Upper lobe of left lung (tissue), 6 donors: Measurements from ENCODE around the gene ATP2B2. TPM values are rescaled to one million over a fixed set of nuclear protein-coding genes. Genes with fewer than 3 reads are reported as not detected.

Experiments
- ATAC-seq, 2 donors: fragments of 200-7000 bp; cut with Tn5 transposase; one replicate each; pipeline ENCODE4 v1.9.1; 2022; ENCODE audit warnings: mild to moderate bottlenecking in 2 of 2, moderate library complexity in 2 of 2; ENCODE audit not compliant: low FRiP score in 2 of 2
- DNase-seq, 2 donors: peaks; one replicate each; pipeline ENCODE4 v3.0.0-alpha.2; 2019 to 2020
- H3K27ac ChIP-seq, 4 donors: fragments of 200-600 bp; sonication (generic); one replicate each; pipeline ENCODE4 v1.5.1; 2016 to 2019
- H3K27me3 ChIP-seq, 4 donors: fragments of 200-600 bp; sonication (generic); one replicate each; pipeline ENCODE4 v1.5.1; 2017 to 2019
- H3K36me3 ChIP-seq, 4 donors: fragments of 200-600 bp; sonication (generic); one replicate each; pipeline ENCODE4 v1.5.1; 2016 to 2019
- H3K4me1 ChIP-seq, 4 donors: fragments of 200-600 bp; sonication (generic); one replicate each; pipeline ENCODE4 v1.5.1; 2018 to 2019
- H3K4me3 ChIP-seq, 4 donors: fragments of 200-600 bp; sonication (generic); one replicate each; pipeline ENCODE4 v1.5.1; 2017 to 2019; ENCODE audit warnings: mild to moderate bottlenecking in 2 of 4, moderate library complexity in 1 of 4
- H3K9me3 ChIP-seq, 4 donors: fragments of 200-600 bp; sonication (generic); one replicate each; pipeline ENCODE4 v1.5.1; 2018 to 2019
- EP300 ChIP-seq, 4 donors: sonication (generic); formaldehyde crosslinking; IDR thresholded peaks; one replicate each; pipeline ENCODE4 v1.5.1; 2017; ENCODE audit warnings: antibody characterized with exemption in 4 of 4, control low read depth in 2 of 4
- POLR2A ChIP-seq, 4 donors: fragments of 450-650 bp; IDR thresholded peaks; one replicate each; pipeline ENCODE4 v1.5.1; 2016 to 2017; ENCODE audit warnings: antibody characterized with exemption in 4 of 4, mild to moderate bottlenecking in 2 of 4
- POLR2AphosphoS5 ChIP-seq, 2 donors: sonication (generic); formaldehyde crosslinking; IDR thresholded peaks; one replicate each; pipeline ENCODE4 v1.5.1; 2017; ENCODE audit warnings: antibody characterized with exemption in 2 of 2
- WGBS, 2 donors: methylation state at CpG; one replicate each; pipeline ENCODE4 v1.1.5; 2017 to 2018; 5-methylcytosine and 5-hydroxymethylcytosine counted together
- total RNA-seq, 6 donors: library from RNA; depleted of rRNA in 4 of 6; stranded (reverse); fragments of >200 nt in 4 of 6; gene quantifications; one replicate each; pipeline versions ENCODE4 v1.1.0 to v1.2.1, GENCODE V29; 2016 to 2021
- TF ChIP-seq, protein P1 (sequence below), 6 experiments: fragments of 450-650 bp in 4 of 6; fragments of 200-600 bp in 2 of 6; sonication (generic) in 2 of 6; IDR thresholded peaks; one replicate each; pipeline ENCODE4 v1.5.1; 2016 to 2019; ENCODE audit warnings: antibody characterized with exemption in 6 of 6
- donor health status: DM: no; HTN: no; CAD: no; lungs with moderate emphysema.
- donor health status: DM: no; HTN: yes; CAD: no; lungs with severe emphysema.

ATP2B2 gene
- total RNA-seq, 6 donors from 2014 or later: 0.13 to 0.30 TPM; not detected in 4

DNA sequence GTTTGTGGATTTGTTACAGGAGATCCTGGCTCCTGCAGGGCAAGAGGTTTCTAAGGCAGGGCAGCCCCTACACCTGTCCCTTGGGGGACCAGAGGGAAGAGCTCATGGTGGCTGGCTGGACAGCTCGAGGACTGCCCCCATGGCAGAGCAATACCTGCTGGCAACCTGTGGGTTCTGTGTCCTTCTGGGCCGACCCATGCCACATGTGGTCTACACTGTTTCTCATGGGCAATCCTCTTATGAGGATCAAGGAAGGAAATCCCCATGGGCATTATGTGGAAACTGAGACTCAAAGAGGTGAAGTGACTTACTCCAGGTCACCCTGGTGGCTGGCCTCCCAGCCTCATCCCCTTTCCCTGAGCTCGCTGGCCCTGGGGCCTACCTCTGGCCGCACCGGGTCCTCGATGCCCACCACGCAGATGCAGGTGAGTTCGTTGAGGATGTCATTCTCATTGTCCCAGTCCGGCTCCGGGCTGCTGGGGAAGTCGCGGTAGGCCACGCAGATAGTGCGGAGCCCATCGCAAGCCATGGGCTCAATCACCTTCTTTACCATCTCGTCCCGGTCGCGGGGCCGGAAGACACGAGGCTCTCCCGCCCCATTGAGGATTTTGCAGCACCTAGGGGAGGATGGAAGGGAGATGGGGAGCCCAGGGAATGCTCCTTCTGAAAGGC, 146.9 kb downstream of the ATP2B2 start:
- no peak for ATAC-seq
- H3K4me3 ChIP-seq: no peak overlapping the region
- no peaks in the 10 kb centered on the region for H3K36me3 ChIP-seq
- H3K27ac ChIP-seq: no peak overlapping the region
- DNase-seq: peak in 1 of 2 donors; percentile 67
- peaks cover 0 to 8% (median 4%) of the 10 kb centered on the region in 4 donors for H3K4me1 ChIP-seq
- H3K9me3 ChIP-seq: peaks cover 0 to 3% (median 0%) of the 10 kb centered on the region in 4 donors
- TF ChIP-seq, protein P1, sequence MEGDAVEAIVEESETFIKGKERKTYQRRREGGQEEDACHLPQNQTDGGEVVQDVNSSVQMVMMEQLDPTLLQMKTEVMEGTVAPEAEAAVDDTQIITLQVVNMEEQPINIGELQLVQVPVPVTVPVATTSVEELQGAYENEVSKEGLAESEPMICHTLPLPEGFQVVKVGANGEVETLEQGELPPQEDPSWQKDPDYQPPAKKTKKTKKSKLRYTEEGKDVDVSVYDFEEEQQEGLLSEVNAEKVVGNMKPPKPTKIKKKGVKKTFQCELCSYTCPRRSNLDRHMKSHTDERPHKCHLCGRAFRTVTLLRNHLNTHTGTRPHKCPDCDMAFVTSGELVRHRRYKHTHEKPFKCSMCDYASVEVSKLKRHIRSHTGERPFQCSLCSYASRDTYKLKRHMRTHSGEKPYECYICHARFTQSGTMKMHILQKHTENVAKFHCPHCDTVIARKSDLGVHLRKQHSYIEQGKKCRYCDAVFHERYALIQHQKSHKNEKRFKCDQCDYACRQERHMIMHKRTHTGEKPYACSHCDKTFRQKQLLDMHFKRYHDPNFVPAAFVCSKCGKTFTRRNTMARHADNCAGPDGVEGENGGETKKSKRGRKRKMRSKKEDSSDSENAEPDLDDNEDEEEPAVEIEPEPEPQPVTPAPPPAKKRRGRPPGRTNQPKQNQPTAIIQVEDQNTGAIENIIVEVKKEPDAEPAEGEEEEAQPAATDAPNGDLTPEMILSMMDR (IDR thresholded peaks at IDR 0.05): no peak
- TF ChIP-seq POLR2AphosphoS5 (IDR thresholded peaks at IDR 0.05) (no peak), POLR2A (IDR thresholded peaks at IDR 0.05) (no peak), EP300 (IDR thresholded peaks at IDR 0.05) (no peak)
- 95 to 96% methylated on average over 16 to 22 of the region's 22 CpGs for WGBS, 2 donors
- no peaks in the 10 kb centered on the region for H3K27me3 ChIP-seq

DNA sequence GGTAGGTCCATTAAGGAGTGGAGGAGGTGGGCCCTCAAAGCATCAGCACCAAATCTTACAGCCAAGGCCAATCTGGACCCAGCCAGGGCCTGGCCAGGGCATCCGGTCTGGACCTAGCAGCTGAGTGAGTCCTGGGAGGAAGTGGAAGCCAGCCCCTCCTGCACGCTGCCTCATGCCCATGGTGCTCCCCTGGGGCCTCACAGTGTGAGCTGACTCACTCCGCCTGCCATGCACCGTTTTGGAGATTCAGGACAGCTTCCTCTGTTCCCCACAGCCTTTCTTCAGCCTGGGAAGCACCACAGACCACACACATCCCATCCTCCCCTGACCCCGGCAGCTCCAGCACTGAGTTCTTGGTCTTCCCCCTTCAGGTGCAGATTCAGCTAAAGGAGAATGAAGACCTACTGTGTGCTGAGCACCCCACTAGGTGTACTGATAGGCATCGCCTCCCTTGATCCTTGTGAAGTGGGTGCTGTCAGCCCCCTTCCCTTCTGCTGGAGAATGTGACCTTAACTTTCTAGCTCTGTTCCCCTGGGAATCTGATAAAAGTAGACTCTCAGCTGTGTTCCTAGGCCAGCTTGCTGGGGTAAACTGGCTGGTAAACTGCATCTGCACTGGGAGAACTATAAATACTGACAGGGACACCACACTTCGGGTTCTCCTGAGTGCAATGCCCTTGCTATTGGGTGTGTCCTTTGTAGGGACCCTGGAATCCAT, 147.6 kb downstream of the ATP2B2 start:
- TF ChIP-seq POLR2A (IDR thresholded peaks at IDR 0.05): no peak
- peak in 1 of 2 donors; percentile 53 for TF ChIP-seq POLR2AphosphoS5 (IDR thresholded peaks at IDR 0.05)
- ATAC-seq: no peak
- H3K9me3 ChIP-seq: peaks cover 0 to 3% (median 0%) of the 10 kb centered on the region in 4 donors
- peak in 1 of 2 donors; percentile 42 for DNase-seq
- H3K4me3 ChIP-seq: no peak overlapping the region
- H3K27me3 ChIP-seq: no peaks in the 10 kb centered on the region
- no peaks in the 10 kb centered on the region for H3K36me3 ChIP-seq
- no peak overlapping the region for H3K27ac ChIP-seq
- peaks cover 0 to 8% (median 4%) of the 10 kb centered on the region in 4 donors for H3K4me1 ChIP-seq
- WGBS, 2 donors: 46 to 49% methylated on average over 2 to 7 of the region's 7 CpGs

DNA sequence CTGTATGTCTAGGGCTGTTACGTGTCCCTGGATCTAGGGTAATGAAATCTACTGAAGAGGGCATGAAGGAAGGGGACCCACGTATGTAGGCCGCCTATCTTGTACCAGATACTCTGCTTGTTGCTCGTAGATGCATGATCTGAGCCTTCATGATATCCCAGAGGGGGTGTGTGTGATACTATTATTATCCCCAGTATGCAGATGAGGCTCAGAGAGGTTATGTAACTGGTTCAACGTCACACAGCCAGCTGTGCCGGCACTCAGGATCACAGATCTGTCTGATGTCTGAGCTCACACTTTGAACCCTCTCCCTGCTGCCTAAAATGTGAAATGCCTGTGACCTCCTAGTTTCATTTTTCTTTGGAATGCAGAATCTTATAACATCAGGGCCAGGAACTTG, 148.3 kb downstream of the ATP2B2 start:
- H3K4me1 ChIP-seq: peaks cover 0 to 8% (median 4%) of the 10 kb centered on the region in 4 donors
- no peak overlapping the region for H3K4me3 ChIP-seq
- TF ChIP-seq EP300 (IDR thresholded peaks at IDR 0.05): no peak
- TF ChIP-seq POLR2AphosphoS5 (IDR thresholded peaks at IDR 0.05): no peak
- TF ChIP-seq, protein P1 (IDR thresholded peaks at IDR 0.05): no peak
- TF ChIP-seq POLR2A (IDR thresholded peaks at IDR 0.05): no peak
- no peaks in the 10 kb centered on the region for H3K27me3 ChIP-seq
- ATAC-seq (no peak), DNase-seq (no peak)
- H3K27ac ChIP-seq: no peak overlapping the region
- 82 to 91% methylated on average over 4 to 6 of the region's 6 CpGs for WGBS, 2 donors
- H3K9me3 ChIP-seq: peaks cover 0 to 3% (median 0%) of the 10 kb centered on the region in 4 donors
- H3K36me3 ChIP-seq: no peaks in the 10 kb centered on the region

DNA sequence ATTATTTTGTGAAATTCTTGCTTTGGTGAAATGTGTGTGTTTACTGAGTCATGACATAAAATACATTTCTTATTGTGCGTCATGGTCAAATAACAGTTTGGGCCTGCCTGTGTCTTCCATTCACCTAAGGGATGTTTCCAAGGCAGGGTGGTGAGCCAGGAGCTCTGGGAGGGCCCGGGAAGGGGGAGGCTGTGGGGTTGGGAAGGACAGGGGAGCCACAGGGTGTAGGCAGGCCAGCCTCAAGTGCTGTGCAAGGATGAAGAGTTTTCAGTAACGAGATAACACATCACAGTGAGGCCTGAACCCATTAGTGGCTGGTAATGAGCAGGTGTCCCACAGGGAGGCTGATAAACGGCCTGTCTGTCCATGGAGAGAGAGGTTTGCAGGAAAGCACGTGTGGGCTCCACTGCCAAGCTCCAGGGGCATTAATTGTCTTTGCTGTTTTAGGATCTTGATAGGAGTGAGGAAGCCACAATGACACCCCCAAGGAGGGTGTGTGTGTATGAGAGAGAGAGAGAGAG, 148.9 kb downstream of the ATP2B2 start:
- no peak for ATAC-seq
- Histone ChIP-seq H3K27me3 (no peaks in the 10 kb centered on the region), H3K27ac (no peak overlapping the region), H3K4me3 (no peak overlapping the region), H3K9me3 (peaks cover 0 to 3% (median 0%) of the 10 kb centered on the region in 4 donors), H3K4me1 (peaks cover 0 to 8% (median 4%) of the 10 kb centered on the region in 4 donors), H3K36me3 (no peaks in the 10 kb centered on the region)
- WGBS, 2 donors: 57 to 82% methylated on average over 5 of the region's 5 CpGs
- DNase-seq: no peak
- TF ChIP-seq POLR2A (IDR thresholded peaks at IDR 0.05) (no peak), POLR2AphosphoS5 (IDR thresholded peaks at IDR 0.05) (no peak), EP300 (IDR thresholded peaks at IDR 0.05) (no peak)
- TF ChIP-seq, protein P1 (IDR thresholded peaks at IDR 0.05): no peak

DNA sequence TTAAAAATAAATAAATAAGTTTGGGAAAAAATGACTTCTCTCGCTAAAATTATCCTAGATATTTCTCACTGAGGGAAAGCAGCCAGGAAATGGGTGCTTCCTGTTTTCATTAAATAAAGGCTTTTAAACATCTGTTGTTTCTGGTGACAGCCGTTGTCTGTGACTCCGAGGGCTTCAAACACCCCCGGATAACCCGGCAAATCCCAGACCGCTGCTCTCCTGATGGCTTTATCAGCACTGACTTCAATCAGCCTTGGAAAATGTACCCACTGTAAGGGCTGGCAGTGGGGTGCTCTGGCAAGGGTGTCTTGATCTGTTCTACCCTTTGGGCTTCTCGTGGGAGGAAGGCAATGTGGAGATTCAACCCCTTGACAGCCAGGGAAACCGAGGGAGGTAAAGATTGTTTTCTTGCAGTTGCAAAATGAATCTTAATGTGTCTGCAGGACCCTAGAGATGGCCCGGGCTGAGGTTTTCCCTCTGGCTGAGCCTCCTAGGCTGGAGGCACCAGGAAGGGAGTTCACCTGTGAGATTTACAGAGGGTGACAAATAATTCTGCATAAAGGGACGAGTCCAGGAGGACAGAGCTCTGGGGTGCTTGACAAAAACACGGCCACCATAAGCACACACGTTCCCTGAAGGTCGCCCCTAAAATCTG, 150.9 kb downstream of the ATP2B2 start:
- no peak for TF ChIP-seq EP300 (IDR thresholded peaks at IDR 0.05)
- TF ChIP-seq, protein P1 (IDR thresholded peaks at IDR 0.05): no peak
- no peak for TF ChIP-seq POLR2A (IDR thresholded peaks at IDR 0.05)
- H3K4me1 ChIP-seq: peaks cover 0 to 8% (median 4%) of the 10 kb centered on the region in 4 donors
- no peak overlapping the region for H3K27ac ChIP-seq
- DNase-seq: no peak
- H3K4me3 ChIP-seq: no peak overlapping the region
- H3K36me3 ChIP-seq: no peaks in the 10 kb centered on the region
- no peaks in the 10 kb centered on the region for H3K9me3 ChIP-seq
- no peaks in the 10 kb centered on the region for H3K27me3 ChIP-seq
- ATAC-seq: no peak
- 41 to 47% methylated on average over 13 of the region's 13 CpGs for WGBS, 2 donors
